ENCODE results near the gene LTBP1. TPM values are rescaled to one million over a fixed set of nuclear protein-coding genes. Genes with fewer than 3 reads are reported as not detected.

The LTBP1 gene
- total RNA-seq, 1 experiment from 2014 or later, result 12.5 TPM

DNA sequence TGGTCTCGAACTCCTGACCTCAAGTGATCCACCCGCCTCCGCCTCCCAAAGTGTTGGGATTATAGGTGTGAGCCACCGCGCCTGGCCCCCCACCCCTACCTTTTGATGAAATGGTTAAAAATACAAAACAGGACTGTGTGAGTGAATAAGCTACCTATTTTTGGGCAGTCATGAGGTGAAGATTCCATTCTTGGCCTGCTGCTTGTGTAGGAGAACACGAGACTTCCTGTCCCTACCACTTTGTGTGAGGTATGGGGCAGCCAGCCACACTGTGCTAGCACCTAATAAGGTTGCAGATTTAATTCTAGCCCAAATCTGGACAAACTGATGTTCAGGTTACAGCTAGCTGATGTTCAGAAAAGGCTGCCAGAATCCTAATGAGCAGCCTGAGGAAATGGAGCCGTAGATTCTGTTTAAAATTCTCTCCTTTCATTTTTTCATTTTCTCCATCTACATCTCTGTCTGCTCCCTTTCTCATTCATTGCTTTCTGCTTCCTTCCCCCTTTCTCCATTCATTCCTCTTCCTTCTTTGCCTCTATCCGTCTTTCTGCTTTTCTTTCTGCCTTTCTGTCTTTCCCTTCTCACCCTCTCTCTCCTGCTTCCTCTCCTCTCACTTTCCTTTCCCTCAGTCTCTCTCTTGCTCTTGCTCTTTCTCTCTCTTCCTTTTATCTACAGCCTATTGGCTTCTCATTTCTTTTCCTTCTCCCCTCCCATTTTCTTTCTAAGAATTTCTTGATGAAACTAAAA lies 4.6 kb upstream of the LTBP1 start:
- BruUV-seq (replicated peaks), result no TSS peak

GRCh38 chr2:32942793-32943485 lies 3.8 kb upstream of the LTBP1 start:
- ChIA-PET POLR2A (interaction anchor here (0.6 kb wide), 1 partner anchor 208 kb away, joined by 3 read pairs; no protein-coding TSS in a partner anchor), CTCF (no interaction called here)
- in situ Hi-C loops (cut with HindIII; ENCODE audit: low pct_unique_long_range_greater_than_20kb, low sequenced_read_pairs), result loop anchor here (10.0 kb wide), 1 partner anchor 432 kb away; no protein-coding TSS in a partner anchor

More for the DNA sequence above, 4.6 kb upstream of the LTBP1 start:
- no peak overlapping the region for H3K27ac ChIP-seq (ENCODE audit: low read length)
- in situ Hi-C loops (cut with HindIII; ENCODE audit: low pct_unique_long_range_greater_than_20kb, low sequenced_read_pairs), result loop anchor here (10.0 kb wide), 1 partner anchor 433 kb away; no protein-coding TSS in a partner anchor
- CTCF ChIA-PET, result no interaction called here
- no peaks in the 10 kb centered on the region for H3K9me3 ChIP-seq (ENCODE audit: control insufficient read depth, insufficient read depth, low read depth, low read length)
- no peaks in the 10 kb centered on the region for H3K4me1 ChIP-seq (ENCODE audit: control insufficient read depth, insufficient read depth, low read length)
- TF ChIP-seq, protein P1, sequence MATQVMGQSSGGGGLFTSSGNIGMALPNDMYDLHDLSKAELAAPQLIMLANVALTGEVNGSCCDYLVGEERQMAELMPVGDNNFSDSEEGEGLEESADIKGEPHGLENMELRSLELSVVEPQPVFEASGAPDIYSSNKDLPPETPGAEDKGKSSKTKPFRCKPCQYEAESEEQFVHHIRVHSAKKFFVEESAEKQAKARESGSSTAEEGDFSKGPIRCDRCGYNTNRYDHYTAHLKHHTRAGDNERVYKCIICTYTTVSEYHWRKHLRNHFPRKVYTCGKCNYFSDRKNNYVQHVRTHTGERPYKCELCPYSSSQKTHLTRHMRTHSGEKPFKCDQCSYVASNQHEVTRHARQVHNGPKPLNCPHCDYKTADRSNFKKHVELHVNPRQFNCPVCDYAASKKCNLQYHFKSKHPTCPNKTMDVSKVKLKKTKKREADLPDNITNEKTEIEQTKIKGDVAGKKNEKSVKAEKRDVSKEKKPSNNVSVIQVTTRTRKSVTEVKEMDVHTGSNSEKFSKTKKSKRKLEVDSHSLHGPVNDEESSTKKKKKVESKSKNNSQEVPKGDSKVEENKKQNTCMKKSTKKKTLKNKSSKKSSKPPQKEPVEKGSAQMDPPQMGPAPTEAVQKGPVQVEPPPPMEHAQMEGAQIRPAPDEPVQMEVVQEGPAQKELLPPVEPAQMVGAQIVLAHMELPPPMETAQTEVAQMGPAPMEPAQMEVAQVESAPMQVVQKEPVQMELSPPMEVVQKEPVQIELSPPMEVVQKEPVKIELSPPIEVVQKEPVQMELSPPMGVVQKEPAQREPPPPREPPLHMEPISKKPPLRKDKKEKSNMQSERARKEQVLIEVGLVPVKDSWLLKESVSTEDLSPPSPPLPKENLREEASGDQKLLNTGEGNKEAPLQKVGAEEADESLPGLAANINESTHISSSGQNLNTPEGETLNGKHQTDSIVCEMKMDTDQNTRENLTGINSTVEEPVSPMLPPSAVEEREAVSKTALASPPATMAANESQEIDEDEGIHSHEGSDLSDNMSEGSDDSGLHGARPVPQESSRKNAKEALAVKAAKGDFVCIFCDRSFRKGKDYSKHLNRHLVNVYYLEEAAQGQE (IDR thresholded peaks at IDR 0.05; ENCODE audit: insufficient read depth in 1 of 2, low read depth in 2 of 2, low read length in 1 of 2), result no peak
- no peak for TF ChIP-seq TCF7L2 (IDR thresholded peaks at IDR 0.05; ENCODE audit: low read depth, low read length)
- TF ChIP-seq, protein P2, sequence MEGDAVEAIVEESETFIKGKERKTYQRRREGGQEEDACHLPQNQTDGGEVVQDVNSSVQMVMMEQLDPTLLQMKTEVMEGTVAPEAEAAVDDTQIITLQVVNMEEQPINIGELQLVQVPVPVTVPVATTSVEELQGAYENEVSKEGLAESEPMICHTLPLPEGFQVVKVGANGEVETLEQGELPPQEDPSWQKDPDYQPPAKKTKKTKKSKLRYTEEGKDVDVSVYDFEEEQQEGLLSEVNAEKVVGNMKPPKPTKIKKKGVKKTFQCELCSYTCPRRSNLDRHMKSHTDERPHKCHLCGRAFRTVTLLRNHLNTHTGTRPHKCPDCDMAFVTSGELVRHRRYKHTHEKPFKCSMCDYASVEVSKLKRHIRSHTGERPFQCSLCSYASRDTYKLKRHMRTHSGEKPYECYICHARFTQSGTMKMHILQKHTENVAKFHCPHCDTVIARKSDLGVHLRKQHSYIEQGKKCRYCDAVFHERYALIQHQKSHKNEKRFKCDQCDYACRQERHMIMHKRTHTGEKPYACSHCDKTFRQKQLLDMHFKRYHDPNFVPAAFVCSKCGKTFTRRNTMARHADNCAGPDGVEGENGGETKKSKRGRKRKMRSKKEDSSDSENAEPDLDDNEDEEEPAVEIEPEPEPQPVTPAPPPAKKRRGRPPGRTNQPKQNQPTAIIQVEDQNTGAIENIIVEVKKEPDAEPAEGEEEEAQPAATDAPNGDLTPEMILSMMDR (IDR thresholded peaks at IDR 0.05), result no peak
- no peak for TF ChIP-seq SIN3A (IDR thresholded peaks at IDR 0.05; ENCODE audit: borderline replicate concordance, insufficient read depth, low read depth, low read length)
- TF ChIP-seq POLR2AphosphoS5 (IDR thresholded peaks at IDR 0.05; ENCODE audit: low read depth, low read length), result no peak
- intact Hi-C loops (cut with micrococcal nuclease; ENCODE audit: unreplicated experiment), result loop anchor here (10.0 kb wide), 1 partner anchor 433 kb away; no protein-coding TSS in a partner anchor
- POLR2A ChIA-PET, result interaction anchor here (0.6 kb wide), 1 partner anchor 209 kb away, joined by 3 read pairs; no protein-coding TSS in a partner anchor
- no peak overlapping the region for H3K4me3 ChIP-seq (ENCODE audit: low read depth in 2 of 2, low read length in 2 of 2)
- no peak for DNase-seq (ENCODE audit: low read depth, low spot score)
- no peaks in the 10 kb centered on the region for H3K36me3 ChIP-seq (ENCODE audit: control insufficient read depth, insufficient read depth, low read length)
- peaks cover 2% of the 10 kb centered on the region; the same call in 1 of the 2 replicates for H3K27me3 ChIP-seq (ENCODE audit: control insufficient read depth, insufficient read depth, low read length)
- ATAC-seq, result no peak

More at GRCh38 chr2:32942793-32943485, 3.8 kb upstream of the LTBP1 start:
- TF ChIP-seq TCF7L2 (IDR thresholded peaks at IDR 0.05; ENCODE audit: low read depth, low read length) (no peak), POLR2AphosphoS5 (IDR thresholded peaks at IDR 0.05; ENCODE audit: low read depth, low read length) (no peak), SIN3A (IDR thresholded peaks at IDR 0.05; ENCODE audit: borderline replicate concordance, insufficient read depth, low read depth, low read length) (no peak)
- TF ChIP-seq, protein P2 (IDR thresholded peaks at IDR 0.05), result no peak
- TF ChIP-seq, protein P1 (IDR thresholded peaks at IDR 0.05; ENCODE audit: insufficient read depth in 1 of 2, low read depth in 2 of 2, low read length in 1 of 2), result no peak
- Histone ChIP-seq H3K27ac (ENCODE audit: low read length) (no peak overlapping the region), H3K27me3 (ENCODE audit: control insufficient read depth, insufficient read depth, low read length) (no peaks in the 10 kb centered on the region; the same call in 1 of the 2 replicates), H3K9me3 (ENCODE audit: control insufficient read depth, insufficient read depth, low read depth, low read length) (no peaks in the 10 kb centered on the region), H3K4me1 (ENCODE audit: control insufficient read depth, insufficient read depth, low read length) (no peaks in the 10 kb centered on the region), H3K36me3 (ENCODE audit: control insufficient read depth, insufficient read depth, low read length) (no peaks in the 10 kb centered on the region), H3K4me3 (ENCODE audit: low read depth in 2 of 2, low read length in 2 of 2) (no peak overlapping the region)
- no TSS peak for BruUV-seq (replicated peaks)
- intact Hi-C loops (cut with micrococcal nuclease; ENCODE audit: unreplicated experiment), result loop anchor here (10.0 kb wide), 1 partner anchor 432 kb away; no protein-coding TSS in a partner anchor
- no peak for DNase-seq (ENCODE audit: low read depth, low spot score)
- no peak for ATAC-seq

All from Panc1 (cell line).